ENCODE results near the gene DOC2A. TPM values are rescaled to one million over a fixed set of nuclear protein-coding genes. Genes with fewer than 3 reads are reported as not detected.
"Not testable (repeated sequence)": the region's sequence is repeated elsewhere in the genome, so short reads cannot be mapped to it uniquely, and the experiment has no call there.

The DOC2A gene
- total RNA-seq, result 0.82 TPM
- long read RNA-seq, result 0 reads

- no peak for DNase-seq
- ATAC-seq, result no peak
- intact Hi-C loops (cut with micrococcal nuclease), result no loop called here
These were observed at the start of gene DOC2A for GRCh38 chr16:30010844-30011713. DOC2A (minus strand) TSS chr16:30011027; CDS start chr16:30010222, 805 bp downstream.

GRCh38 chr16:30060346-30060745, 49.5 kb upstream of the DOC2A start:
- ATAC-seq (no peak), DNase-seq (no peak)
- intact Hi-C loops (cut with micrococcal nuclease), result no loop called here

- no peak for DNase-seq
- intact Hi-C loops (cut with micrococcal nuclease), result no loop called here
- ATAC-seq, result no peak
These were observed 44.2 kb upstream of the DOC2A start for GRCh38 chr16:30054959-30055553.

GRCh38 chr16:30054451-30054850, 43.6 kb upstream of the DOC2A start:
- no peak for DNase-seq
- ATAC-seq, result no peak
- intact Hi-C loops (cut with micrococcal nuclease), result no loop called here

GRCh38 chr16:30053376-30054015, 42.7 kb upstream of the DOC2A start:
- intact Hi-C loops (cut with micrococcal nuclease), result no loop called here
- no peak for DNase-seq
- ATAC-seq, result peak; percentile 27

GRCh38 chr16:30052671-30053372, 42.0 kb upstream of the DOC2A start:
- intact Hi-C loops (cut with micrococcal nuclease), result no loop called here
- ATAC-seq, result peak; percentile 96
- DNase-seq, result peak; percentile 96

- DNase-seq, result no peak
- no peak for ATAC-seq
- intact Hi-C loops (cut with micrococcal nuclease), result no loop called here
These were observed 40.7 kb upstream of the DOC2A start for GRCh38 chr16:30051518-30051917.

- DNase-seq (no peak), ATAC-seq (no peak)
- intact Hi-C loops (cut with micrococcal nuclease), result no loop called here
These were observed 39.0 kb upstream of the DOC2A start for GRCh38 chr16:30049871-30050270.

GRCh38 chr16:30046588-30046987, 35.8 kb upstream of the DOC2A start:
- ATAC-seq (no peak), DNase-seq (no peak)
- intact Hi-C loops (cut with micrococcal nuclease), result no loop called here

- intact Hi-C loops (cut with micrococcal nuclease), result no loop called here
- DNase-seq, result no peak
- ATAC-seq, result no peak
These were observed 35.4 kb upstream of the DOC2A start for GRCh38 chr16:30046178-30046577.

GRCh38 chr16:30041841-30042240, 31.0 kb upstream of the DOC2A start:
- DNase-seq, result no peak
- intact Hi-C loops (cut with micrococcal nuclease), result no loop called here
- ATAC-seq, result no peak

- DNase-seq; ATAC-seq; intact Hi-C loops (cut with micrococcal nuclease): not testable (repeated sequence)
These were observed 29.9 kb upstream of the DOC2A start for GRCh38 chr16:30040690-30041089.

- intact Hi-C loops (cut with micrococcal nuclease), result no loop called here
- ATAC-seq (no peak), DNase-seq (no peak)
These were observed 29.4 kb upstream of the DOC2A start for GRCh38 chr16:30040221-30040620.

GRCh38 chr16:30033270-30033669, 22.4 kb upstream of the DOC2A start:
- intact Hi-C loops (cut with micrococcal nuclease), result no loop called here
- ATAC-seq, result no peak
- DNase-seq, result no peak

- ATAC-seq (peak; percentile 35), DNase-seq (no peak)
- intact Hi-C loops (cut with micrococcal nuclease), result no loop called here
These were observed 21.4 kb upstream of the DOC2A start for GRCh38 chr16:30032083-30032819.

GRCh38 chr16:30031477-30031918, 20.7 kb upstream of the DOC2A start:
- ATAC-seq, result no peak
- DNase-seq, result no peak
- intact Hi-C loops (cut with micrococcal nuclease), result no loop called here

- intact Hi-C loops (cut with micrococcal nuclease), result no loop called here
- ATAC-seq (no peak), DNase-seq (no peak)
These were observed 20.1 kb upstream of the DOC2A start, which contains the start of gene TLCD3B for GRCh38 chr16:30030841-30031413. TLCD3B (minus strand) TSS chr16:30031271; CDS start chr16:30030527, 744 bp downstream.

- intact Hi-C loops (cut with micrococcal nuclease), result no loop called here
- no peak for ATAC-seq
- no peak for DNase-seq
These were observed 19.3 kb upstream of the DOC2A start for GRCh38 chr16:30030011-30030685.

Measured in left ventricle myocardium superior (tissue), 1 donor.